SK-N-MC (cell line): Measurements from ENCODE around the gene TANGO2.

ENCODE experiments used
- EZH2 ChIP-seq: fragments of 200-600 bp; sonication (generic); IDR thresholded peaks from one replicate; pipeline ENCODE4 v1.6.1; 2017; ENCODE audit warnings: antibody characterized with exemption
- FOXP2 ChIP-seq: optimal IDR thresholded peaks from 2 replicates; pipeline ENCODE3; 2011; ENCODE audit warnings: mild to moderate bottlenecking, moderate library complexity; ENCODE audit not compliant: insufficient read depth; ENCODE audit errors: extremely low read length, control extremely low read depth
- POLR2AphosphoS5 ChIP-seq: IDR thresholded peaks from 2 replicates; pipeline ENCODE4 v1.6.1; 2012; ENCODE audit warnings: mild to moderate bottlenecking, low read depth, low read length, borderline replicate concordance

- TF ChIP-seq EZH2 (no peak), POLR2AphosphoS5 (no peak), FOXP2 (no peak)
Measured at GRCh38 chr22:20086763-20087162, 65.9 kb downstream of the TANGO2 start.
